SK-N-SH (cell line): ENCODE results near the gene PLEKHG5. TPM values are rescaled to one million over a fixed set of nuclear protein-coding genes. Genes with fewer than 3 reads are reported as not detected.
A peak's percentile ranks its signal among the peaks of the same experiment; 100 is the strongest.

Experiments
- CTCF ChIA-PET: fragments of 300-600, 350-600 bp; formaldehyde crosslinking; extraction: SDS; loops from one replicate; lab custom pipeline; 2021; lab: Yijun Ruan, JAX
- POLR2A ChIA-PET: fragments of 350-600 bp; sonication (Branson Sonifier 250); formaldehyde crosslinking; extraction: SDS; loops from one replicate; lab custom pipeline; 2020; ENCODE audit warnings: antibody characterized with exemption, inconsistent platforms; lab: Yijun Ruan, JAX
- DNase-seq: peaks from one replicate; pipeline ENCODE4 v3.0.0; 2012
- H2AFZ ChIP-seq: fragments of 200-600 bp; sonication (generic); 2 replicates; pipeline ENCODE4 v1.8.1; 2016; ENCODE audit warnings: antibody characterized with exemption, mild to moderate bottlenecking, low read depth
- H3F3A ChIP-seq: fragments of 200-600 bp; sonication (generic); replicated peaks from 2 replicates; pipeline ENCODE3; 2016; ENCODE audit warnings: antibody characterized with exemption, mild to moderate bottlenecking; ENCODE audit not compliant: insufficient read depth
- H3K27ac ChIP-seq, 2 experiments: fragments of 200-500 bp in 1 of 2; fragments of 200-600 bp in 1 of 2; sonication (Bioruptor generic) in 1 of 2; sonication (generic), shearing (Covaris generic) in 1 of 2; 2 replicates each; pipeline versions ENCODE4 v1.5.1 to v1.6.1; 2014 to 2016; ENCODE audit warnings: low read depth in 2 of 2, inconsistent platforms in 1 of 2, low read length in 1 of 2, mild to moderate bottlenecking in 1 of 2, mixed read lengths in 1 of 2
- H3K27me3 ChIP-seq: fragments of 200-600 bp; sonication (generic), shearing (Covaris generic); 2 replicates; pipeline ENCODE4 v1.6.1; 2016; ENCODE audit warnings: mixed run types; ENCODE audit not compliant: insufficient read depth
- H3K36me3 ChIP-seq, 2 experiments: fragments of 200-500 bp in 1 of 2; fragments of 200-600 bp in 1 of 2; sonication (Bioruptor generic) in 1 of 2; sonication (generic) in 1 of 2; replicated peaks in 1 of 2; 2 replicates each; pipeline versions ENCODE3 to v1.5.1; 2014 to 2016; ENCODE audit warnings: low read length in 1 of 2, mild to moderate bottlenecking in 1 of 2; ENCODE audit not compliant: insufficient read depth in 2 of 2, control insufficient read depth in 1 of 2
- H3K4me1 ChIP-seq, 2 experiments: fragments of 200-500 bp in 1 of 2; fragments of 200-600 bp in 1 of 2; sonication (Bioruptor generic) in 1 of 2; sonication (generic), shearing (Covaris generic) in 1 of 2; 2 replicates each; pipeline versions ENCODE4 v1.5.1 to v1.6.1; 2014 to 2016; ENCODE audit warnings: low read depth in 1 of 2, low read length in 1 of 2, mixed run types in 1 of 2; ENCODE audit not compliant: insufficient read depth in 2 of 2, control insufficient read depth in 1 of 2
- H3K4me2 ChIP-seq: fragments of 200-600 bp; sonication (generic), shearing (Covaris generic); 2 replicates; pipeline ENCODE4 v1.6.1; 2017; ENCODE audit warnings: mixed run types
- H3K4me3 ChIP-seq, 2 experiments: fragments of 200-500 bp in 1 of 2; fragments of 200-600 bp in 1 of 2; sonication (Bioruptor generic) in 1 of 2; sonication (generic), shearing (Covaris generic) in 1 of 2; 2 replicates each; pipeline versions ENCODE4 v1.5.1 to v1.8.1; 2014 to 2016; ENCODE audit warnings: low read depth in 2 of 2, inconsistent platforms in 1 of 2, low read length in 1 of 2, mild to moderate bottlenecking in 1 of 2, mixed read lengths in 1 of 2, moderate library complexity in 1 of 2
- H3K79me2 ChIP-seq: fragments of 200-600 bp; sonication (generic); 2 replicates; pipeline ENCODE4 v1.8.1; 2017; ENCODE audit warnings: mild to moderate bottlenecking; ENCODE audit not compliant: insufficient read depth
- H3K9ac ChIP-seq: fragments of 200-600 bp; sonication (generic); 2 replicates; pipeline ENCODE4 v1.6.1; 2017; ENCODE audit warnings: mixed run types
- H3K9me2 ChIP-seq: fragments of 200-600 bp; sonication (generic); 2 replicates; pipeline ENCODE4 v1.6.1; 2017; ENCODE audit warnings: mixed run types
- H3K9me3 ChIP-seq: fragments of 200-600 bp; sonication (generic); 2 replicates; pipeline ENCODE4 v1.6.1; 2017; ENCODE audit warnings: mixed run types, mild to moderate bottlenecking, moderate library complexity
- H4K20me1 ChIP-seq: fragments of 200-600 bp; sonication (generic); 2 replicates; pipeline ENCODE4 v1.6.1; 2017; ENCODE audit warnings: mild to moderate bottlenecking, mixed run types; ENCODE audit not compliant: insufficient read depth
- CHD2 ChIP-seq: fragments of 150-350 bp; IDR thresholded peaks from 2 replicates; pipeline ENCODE4 v1.6.1; 2018; ENCODE audit warnings: low read length; ENCODE audit not compliant: partially characterized antibody
- EP300 ChIP-seq, 2 experiments: IDR thresholded peaks; 2 replicates each; pipeline versions ENCODE4 v1.4.0 to v1.6.1; 2012; ENCODE audit warnings: borderline replicate concordance in 1 of 2, low read depth in 1 of 2, low read length in 1 of 2
- EZH2phosphoT487 ChIP-seq: fragments of 200-600 bp; sonication (generic); IDR thresholded peaks from 2 replicates; pipeline ENCODE4 v1.6.1; 2017; ENCODE audit warnings: low read depth, mixed run types, mild to moderate bottlenecking, antibody characterized with exemption, moderate library complexity, borderline replicate concordance
- FOXJ3 ChIP-seq: sonication (generic); formaldehyde crosslinking; IDR thresholded peaks from 2 replicates; pipeline ENCODE4 v1.5.1; 2020; ENCODE audit warnings: mild to moderate bottlenecking, missing genetic modification reagents
- GABPA ChIP-seq: IDR thresholded peaks from 2 replicates; pipeline ENCODE4 v1.4.0; 2012; ENCODE audit warnings: low read depth, mild to moderate bottlenecking
- JUND ChIP-seq: IDR thresholded peaks from 2 replicates; pipeline ENCODE4 v1.4.0; 2012
- MAX ChIP-seq: IDR thresholded peaks from 2 replicates; pipeline ENCODE4 v1.4.0; 2012; ENCODE audit warnings: low read depth
- MXI1 ChIP-seq: IDR thresholded peaks from 2 replicates; pipeline ENCODE4 v1.6.1; 2012; ENCODE audit warnings: mild to moderate bottlenecking, low read depth, low read length, improper control_type of control experiment
- NFIC ChIP-seq: IDR thresholded peaks from 2 replicates; pipeline ENCODE4 v1.4.0; 2012; ENCODE audit warnings: borderline replicate concordance
- NRF1 ChIP-seq: IDR thresholded peaks from 2 replicates; pipeline ENCODE4 v1.6.1; 2012; ENCODE audit warnings: low read depth, mild to moderate bottlenecking, low read length
- POLR2AphosphoS5 ChIP-seq: IDR thresholded peaks from 2 replicates; pipeline ENCODE4 v1.6.1; 2012; ENCODE audit warnings: low read depth, low read length
- RAD21 ChIP-seq: IDR thresholded peaks from 2 replicates; pipeline ENCODE4 v1.6.1; 2012; ENCODE audit warnings: mild to moderate bottlenecking, low read length
- RCOR1 ChIP-seq: fragments of 150-350 bp; IDR thresholded peaks from 2 replicates; pipeline ENCODE4 v1.6.1; 2017; ENCODE audit warnings: antibody characterized with exemption, low read length
- REST ChIP-seq: IDR thresholded peaks from 2 replicates; pipeline ENCODE4 v1.6.1; 2012; ENCODE audit warnings: mild to moderate bottlenecking, low read depth, low read length, moderate library complexity
- RFX5 ChIP-seq: IDR thresholded peaks from 2 replicates; pipeline ENCODE4 v1.6.1; 2012; ENCODE audit warnings: mild to moderate bottlenecking, improper control_type of control experiment, low read length
- SMC3 ChIP-seq: IDR thresholded peaks from 2 replicates; pipeline ENCODE4 v1.6.1; 2012; ENCODE audit warnings: low read depth, low read length, improper control_type of control experiment
- YY1 ChIP-seq: IDR thresholded peaks from 2 replicates; pipeline ENCODE4 v1.4.0; 2012; ENCODE audit warnings: low read depth, mild to moderate bottlenecking
- WGBS: methylation state at CpG from one replicate; pipeline ENCODE4 v1.1.6; 2017; ENCODE audit warnings: low lambda C conversion rate; 5-methylcytosine and 5-hydroxymethylcytosine counted together
- polyA plus RNA-seq, 3 experiments: library from polyadenylated mRNA; depleted of rRNA; stranded (reverse); fragments of >200 nt; gene quantifications; 2 replicates each; pipeline ENCODE4 v1.2.3, GENCODE V29; 2012
- TF ChIP-seq, protein P1 (sequence below): IDR thresholded peaks from 2 replicates; pipeline ENCODE4 v1.4.0; 2012; ENCODE audit warnings: low read depth, borderline replicate concordance
- TF ChIP-seq, protein P2 (sequence below): fragments of 150-350 bp; IDR thresholded peaks from 2 replicates; pipeline ENCODE4 v1.6.1; 2016; ENCODE audit warnings: mild to moderate bottlenecking, low read depth, low read length

PLEKHG5 gene
- polyA plus RNA-seq, 1 of the 3 experiments (the other 2 are of a cell fraction) = 14.9 TPM

GRCh38 chr1:6519935-6520671 lies 28.6 kb upstream of the PLEKHG5 start:
- Histone ChIP-seq H3K36me3 (no peaks in the 10 kb centered on the region), H3K9me2 (no peaks in the 10 kb centered on the region), H3K79me2 (no peaks in the 10 kb centered on the region), H2AFZ (no peak overlapping the region), H3K4me2 (peak overlapping the region; percentile 24; the same call in 1 of the 2 replicates), H3K27ac (peak overlapping the region; percentile 35 to 95; a peak in 3 of 4 replicates), H3K27me3 (no peaks in the 10 kb centered on the region), H3K9ac (no peak overlapping the region), H3K4me3 (no peak overlapping the region), H4K20me1 (no peaks in the 10 kb centered on the region), H3K4me1 (peaks cover 0 to 41% of the 10 kb centered on the region in 2 experiments; a peak in 3 of 4 replicates), H3K9me3 (no peaks in the 10 kb centered on the region), H3F3A (peaks cover 24% of the 10 kb centered on the region)
- peak; percentile 82 for DNase-seq
- CTCF ChIA-PET = interaction anchor here (0.6 to 23.4 kb wide), 9 partner anchors 18 to 818 kb away, joined by 3 to 439 read pairs (median 4); partner anchors contain the start of genes PLEKHG5 and TNFRSF25
- peak; percentile 25 for TF ChIP-seq RAD21
- TF ChIP-seq EP300 (IDR thresholded peaks at IDR 0.05; ENCODE audit: borderline replicate concordance in 1 of 2, low read depth in 1 of 2, low read length in 1 of 2) = peak in 1 of 2 experiments; percentile 60; a peak in 2 of 4 replicates
- no peak for TF ChIP-seq POLR2AphosphoS5
- peak; percentile 99 for TF ChIP-seq MXI1
- TF ChIP-seq SMC3 = no peak
- TF ChIP-seq NFIC = no peak
- TF ChIP-seq CHD2 = peak; percentile 8
- TF ChIP-seq YY1 = no peak
- no peak for TF ChIP-seq RFX5
- 0 out of 2 replicates have a peak, but pooled peaks have one; percentile 61 for TF ChIP-seq FOXJ3 (CRISPR knock-in tag)
- peak; percentile 57 for TF ChIP-seq MAX
- TF ChIP-seq JUND = no peak
- WGBS = 40% methylated on average over 12 of the region's 13 CpGs
- POLR2A ChIA-PET = interaction anchor here (0.7 to 1.0 kb wide), 4 partner anchors 13 to 25 kb away, joined by 3 to 8 read pairs (median 4); no protein-coding TSS in a partner anchor

DNA sequence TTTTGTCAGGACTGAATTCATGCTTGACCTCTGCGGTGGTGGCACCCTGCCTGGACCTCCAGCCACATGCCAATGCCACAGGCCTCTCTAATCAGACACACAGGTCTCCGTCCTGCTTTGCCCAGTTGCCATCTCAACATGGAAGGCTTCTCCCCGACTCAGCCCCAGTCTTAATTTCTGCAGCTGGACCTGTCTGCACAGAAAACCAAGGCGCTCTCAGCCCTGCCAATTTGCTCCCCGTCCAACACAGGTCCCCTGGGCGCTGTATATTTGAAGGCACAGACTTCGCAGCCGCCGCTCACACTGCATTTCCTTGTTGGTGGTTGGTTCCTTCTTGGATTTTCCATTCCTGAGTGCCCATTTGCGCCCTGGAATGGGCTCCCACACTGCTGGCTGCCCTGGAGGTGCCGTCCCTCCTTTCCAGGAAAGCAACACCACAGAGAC lies 28.0 kb upstream of the PLEKHG5 start:
- Histone ChIP-seq H3K4me2 (peak overlapping the region; percentile 24; the same call in 1 of the 2 replicates), H3K9ac (no peak overlapping the region), H3K79me2 (no peaks in the 10 kb centered on the region), H3K4me1 (peaks cover 0 to 41% of the 10 kb centered on the region in 2 experiments; a peak in 3 of 4 replicates), H3K27me3 (no peaks in the 10 kb centered on the region), H2AFZ (no peak overlapping the region), H3K9me2 (no peaks in the 10 kb centered on the region), H3K27ac (peak overlapping the region; percentile 35 to 95; a peak in 3 of 4 replicates), H3K4me3 (no peak overlapping the region), H4K20me1 (no peaks in the 10 kb centered on the region), H3K36me3 (no peaks in the 10 kb centered on the region), H3F3A (peaks cover 24% of the 10 kb centered on the region), H3K9me3 (no peaks in the 10 kb centered on the region)
- DNase-seq = peak; percentile 22
- WGBS = 81% methylated on average over 10 of the region's 11 CpGs
- CTCF ChIA-PET = interaction anchor here (0.6 to 23.4 kb wide), 9 partner anchors 18 to 818 kb away, joined by 3 to 439 read pairs (median 4); partner anchors contain the start of genes PLEKHG5 and TNFRSF25
- POLR2A ChIA-PET = interaction anchor here (0.7 to 1.0 kb wide), 4 partner anchors 12 to 25 kb away, joined by 3 to 8 read pairs (median 4); no protein-coding TSS in a partner anchor
- no peak for TF ChIP-seq NRF1
- TF ChIP-seq, protein P1, sequence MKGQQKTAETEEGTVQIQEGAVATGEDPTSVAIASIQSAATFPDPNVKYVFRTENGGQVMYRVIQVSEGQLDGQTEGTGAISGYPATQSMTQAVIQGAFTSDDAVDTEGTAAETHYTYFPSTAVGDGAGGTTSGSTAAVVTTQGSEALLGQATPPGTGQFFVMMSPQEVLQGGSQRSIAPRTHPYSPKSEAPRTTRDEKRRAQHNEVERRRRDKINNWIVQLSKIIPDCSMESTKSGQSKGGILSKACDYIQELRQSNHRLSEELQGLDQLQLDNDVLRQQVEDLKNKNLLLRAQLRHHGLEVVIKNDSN = no peak
- TF ChIP-seq REST = no peak
- no peak for TF ChIP-seq SMC3
- TF ChIP-seq RFX5 = no peak
- TF ChIP-seq GABPA = no peak
- TF ChIP-seq, protein P2, sequence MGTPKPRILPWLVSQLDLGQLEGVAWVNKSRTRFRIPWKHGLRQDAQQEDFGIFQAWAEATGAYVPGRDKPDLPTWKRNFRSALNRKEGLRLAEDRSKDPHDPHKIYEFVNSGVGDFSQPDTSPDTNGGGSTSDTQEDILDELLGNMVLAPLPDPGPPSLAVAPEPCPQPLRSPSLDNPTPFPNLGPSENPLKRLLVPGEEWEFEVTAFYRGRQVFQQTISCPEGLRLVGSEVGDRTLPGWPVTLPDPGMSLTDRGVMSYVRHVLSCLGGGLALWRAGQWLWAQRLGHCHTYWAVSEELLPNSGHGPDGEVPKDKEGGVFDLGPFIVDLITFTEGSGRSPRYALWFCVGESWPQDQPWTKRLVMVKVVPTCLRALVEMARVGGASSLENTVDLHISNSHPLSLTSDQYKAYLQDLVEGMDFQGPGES = no peak
- TF ChIP-seq POLR2AphosphoS5 = no peak
- TF ChIP-seq RAD21 = no peak
- no peak for TF ChIP-seq YY1
- no peak for TF ChIP-seq EZH2phosphoT487
- TF ChIP-seq EP300 (IDR thresholded peaks at IDR 0.05; ENCODE audit: borderline replicate concordance in 1 of 2, low read depth in 1 of 2, low read length in 1 of 2) = no peak
- TF ChIP-seq JUND = no peak
- no peak for TF ChIP-seq RCOR1
- no peak for TF ChIP-seq NFIC
